Left renal cortex interstitium (tissue), 4 donors: ENCODE measurements around the gene REV3L. TPM values are rescaled to one million over a fixed set of nuclear protein-coding genes. Genes with fewer than 3 reads are reported as not detected.

Experiments
- DNase-seq, 4 donors: peaks; one replicate each; pipeline ENCODE4 v3.0.0-alpha.2; 2013; ENCODE audit warnings: low read depth in 4 of 4, low spot score in 2 of 4, missing footprints in 1 of 4
- polyA plus RNA-seq, 4 donors: library from polyadenylated mRNA; unstranded; fragments of 120-200 nt; gene quantifications; one replicate each; pipeline ENCODE4 v1.2.1, GENCODE V29; 2013; ENCODE audit not compliant: insufficient read length in 4 of 4

REV3L gene
- polyA plus RNA-seq, 4 donors, result 40.0 to 44.9 (median 42.9) TPM

DNA sequence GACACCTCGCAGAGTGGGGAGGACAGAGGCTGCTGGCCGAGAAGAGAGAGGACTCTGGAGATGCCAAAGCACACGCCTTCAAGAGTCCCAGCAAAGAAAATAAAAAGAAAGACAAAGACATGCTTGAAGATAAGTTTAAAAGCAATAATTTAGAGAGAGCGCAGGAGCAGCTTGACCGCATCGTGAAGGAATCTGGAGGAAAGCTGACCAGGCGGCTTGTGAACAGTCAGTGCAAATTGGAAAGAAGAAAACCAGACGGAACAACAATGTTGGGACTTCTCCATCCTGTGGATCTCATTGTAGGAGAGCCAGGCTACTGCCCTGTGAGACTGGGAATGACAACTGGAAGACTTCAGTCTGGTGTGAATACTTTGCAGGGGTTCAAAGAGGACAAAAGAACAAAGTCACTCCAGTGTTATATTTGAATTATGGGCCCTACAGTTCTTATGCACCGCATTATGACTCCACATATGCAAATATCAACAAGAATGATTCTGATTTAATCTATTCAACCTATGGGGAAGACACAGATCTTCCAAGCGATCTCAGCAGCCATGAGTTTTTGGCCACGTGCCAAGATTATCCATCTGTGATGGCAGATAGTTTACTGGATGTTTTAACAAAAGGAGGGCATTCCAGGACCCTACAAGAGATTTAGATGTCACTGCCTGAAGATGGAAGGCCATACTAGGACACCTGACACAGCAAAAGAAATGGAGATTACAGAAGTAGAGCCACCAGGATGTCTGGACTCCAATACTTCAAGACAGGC, 52.2 kb downstream of the REV3L start:
- DNase-seq, result no peak

DNA sequence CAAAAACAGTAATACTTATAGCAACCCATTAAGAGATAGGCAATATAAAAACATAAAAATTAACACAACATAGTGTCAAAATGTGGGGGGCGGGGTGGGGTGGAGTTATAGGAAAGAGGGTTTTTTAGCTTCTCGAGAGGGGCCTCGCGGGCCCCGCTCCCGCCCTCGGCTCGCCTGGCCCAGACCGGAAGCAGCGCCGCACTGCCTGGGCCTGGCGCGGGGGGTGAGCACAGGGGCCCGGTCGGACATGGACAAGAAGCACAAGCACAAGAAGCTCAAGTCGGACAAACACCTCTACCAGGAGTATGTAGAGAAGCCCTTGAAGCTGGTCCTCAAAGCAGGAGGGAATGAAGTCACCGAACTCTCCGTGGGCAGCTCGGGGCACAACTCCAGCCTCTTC, 53.4 kb downstream of the REV3L start:
- DNase-seq, result no peak

- DNase-seq, result no peak
These were observed 54.2 kb downstream of the REV3L start for GRCh38 chr6:111428811-111429210.

DNA sequence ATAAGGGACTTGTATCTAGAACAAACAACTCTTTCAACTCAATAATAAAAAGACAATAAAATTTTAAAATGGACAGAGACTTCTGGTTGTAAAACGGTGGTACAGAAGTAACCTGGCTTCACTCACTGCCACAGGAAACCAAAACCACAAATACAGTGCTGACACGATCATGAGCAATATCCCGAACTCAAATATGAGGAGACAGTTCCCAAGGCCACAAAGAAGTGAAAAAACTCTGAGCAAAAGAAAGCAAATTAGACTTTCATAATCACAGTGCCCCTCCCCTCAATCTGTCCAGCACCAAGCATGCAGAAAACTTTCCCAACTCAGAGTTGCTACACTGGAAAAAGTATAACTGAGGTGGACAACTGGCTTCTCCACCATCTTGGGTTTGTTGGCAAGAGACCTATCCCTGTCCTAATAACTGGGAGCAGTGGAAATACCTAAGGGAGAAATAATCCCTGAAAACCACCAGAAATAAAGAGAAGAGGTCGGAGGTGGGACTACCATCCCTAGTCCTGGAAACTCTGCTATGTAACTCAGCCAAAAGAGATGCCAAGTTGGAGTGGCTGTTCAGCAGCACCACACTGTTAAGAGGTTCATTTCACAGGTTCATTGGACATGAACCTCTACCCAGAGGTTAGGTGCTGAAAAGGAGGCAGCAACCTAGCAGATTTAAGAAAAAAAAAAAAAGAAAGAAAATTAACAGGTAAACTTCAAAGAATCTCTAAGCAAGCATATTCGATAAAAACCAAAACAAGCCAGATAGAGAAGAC, 55.5 kb downstream of the REV3L start:
- no peak for DNase-seq

DNA sequence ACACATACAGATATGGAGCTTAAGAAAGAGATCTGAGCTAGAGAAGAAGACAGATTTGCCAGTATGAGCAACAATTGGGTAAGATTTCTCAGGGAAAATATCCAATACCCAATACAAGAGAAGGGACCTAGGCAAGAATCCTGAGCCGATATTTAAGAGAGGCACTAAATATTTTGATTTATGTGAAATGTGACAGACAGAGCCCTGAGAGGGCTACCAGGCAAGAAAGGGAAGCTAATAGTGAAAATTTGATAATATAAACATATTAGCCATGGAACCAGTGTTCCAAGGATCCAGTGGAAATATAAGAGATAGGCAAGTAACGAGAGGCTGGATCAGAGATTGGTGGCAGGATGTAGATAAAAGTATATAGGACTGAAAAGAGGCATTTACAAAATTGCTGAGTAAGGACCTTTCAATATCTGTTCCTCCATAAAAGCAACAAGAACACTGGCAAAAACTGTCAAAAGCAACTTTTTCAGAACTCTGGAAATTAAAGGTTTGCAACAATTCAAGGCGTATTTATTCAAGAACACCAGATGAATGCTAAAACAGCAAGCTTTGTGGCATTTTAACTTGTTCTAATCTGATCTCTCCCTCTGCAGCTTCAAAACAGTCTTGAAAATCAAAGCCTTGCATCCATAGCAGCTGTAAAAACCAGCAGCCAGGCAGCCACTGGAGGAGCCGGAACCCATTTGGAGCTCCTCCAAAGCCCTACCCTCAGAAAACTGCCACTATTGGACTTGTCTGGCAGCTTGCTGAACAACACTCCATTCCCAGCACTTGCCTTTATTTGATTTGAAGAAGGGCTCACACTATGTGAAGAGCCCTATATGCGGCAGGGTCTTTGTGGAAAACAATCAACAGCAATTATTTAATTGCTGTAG, 58.8 kb downstream of the REV3L start:
- no peak for DNase-seq

DNA sequence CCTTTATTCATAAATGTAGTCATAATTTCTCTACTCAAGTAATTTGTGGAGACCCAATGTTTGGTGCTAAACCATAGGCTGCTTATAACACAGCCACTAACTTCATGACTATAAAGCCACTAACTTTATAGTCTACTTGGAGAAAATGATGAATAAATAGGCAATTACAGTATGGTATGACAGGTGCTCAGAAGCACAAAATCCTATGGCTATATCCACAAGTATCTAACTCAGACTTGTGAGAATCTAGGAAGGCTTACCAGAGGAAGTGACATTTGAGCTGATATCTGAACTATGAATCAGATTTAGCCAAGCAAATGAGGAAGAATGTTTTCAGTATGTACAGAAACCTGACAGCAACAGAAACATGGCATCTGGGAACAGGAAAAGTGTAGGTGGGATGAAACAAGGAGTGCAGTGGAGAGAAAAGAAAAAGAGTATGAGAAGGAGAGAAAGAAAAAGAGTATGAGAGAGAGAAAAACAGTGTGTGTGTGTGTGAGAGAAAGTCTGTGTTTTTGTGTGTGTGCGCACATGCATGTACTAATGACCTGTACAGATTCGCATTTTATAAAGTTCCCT, 59.9 kb downstream of the REV3L start:
- no peak for DNase-seq

DNA sequence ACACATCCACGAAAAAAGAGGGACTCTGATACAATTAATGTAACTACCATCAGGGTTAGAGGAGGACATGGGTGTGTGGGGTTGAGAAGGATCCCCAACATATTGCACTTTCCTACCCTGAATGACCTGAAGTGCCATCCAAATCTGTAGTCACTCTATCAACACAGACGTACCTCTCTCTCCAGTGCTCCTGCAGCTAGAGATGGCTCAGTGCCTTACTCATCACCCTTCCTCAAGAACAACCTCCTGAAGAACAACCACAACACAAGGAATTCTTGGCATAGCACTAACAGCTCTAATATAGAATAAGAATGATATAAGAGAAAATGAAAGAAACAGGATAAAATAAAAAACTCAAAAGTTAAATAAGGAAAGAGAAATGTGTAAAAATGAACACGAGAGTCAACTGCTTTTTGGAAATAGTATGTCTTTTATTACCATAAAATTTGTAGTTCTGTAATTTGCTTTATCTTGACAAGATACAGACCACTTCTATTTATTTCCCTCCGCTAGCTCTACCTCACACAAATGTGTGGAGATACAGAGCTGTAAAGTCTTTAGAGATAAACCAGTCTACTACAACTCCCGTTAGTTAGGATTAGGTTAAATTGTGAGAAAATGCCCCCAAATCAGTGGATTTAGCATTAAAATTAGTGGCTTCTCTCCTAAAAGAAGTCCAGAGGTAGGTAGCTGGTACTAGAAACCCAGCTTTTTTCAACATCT, 63.9 kb downstream of the REV3L start:
- DNase-seq, result no peak

DNA sequence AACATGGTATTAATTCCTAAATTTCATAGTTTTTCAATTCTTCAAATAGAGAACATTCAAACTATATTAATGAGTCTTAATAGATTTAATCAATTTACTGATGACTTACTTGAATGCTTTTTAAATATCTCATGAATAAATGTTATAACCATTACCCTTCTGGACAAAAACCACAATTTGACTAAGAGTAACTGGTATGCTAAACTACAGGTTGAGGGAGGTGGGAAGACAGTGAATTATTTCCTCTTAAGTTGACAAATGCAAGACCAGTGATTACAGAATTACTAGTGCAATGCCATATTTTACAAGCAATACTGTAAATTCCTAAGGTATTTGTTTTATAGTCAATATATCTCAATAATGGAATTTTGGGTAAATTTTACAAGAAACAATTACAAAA, 65.1 kb downstream of the REV3L start:
- no peak for DNase-seq

DNA sequence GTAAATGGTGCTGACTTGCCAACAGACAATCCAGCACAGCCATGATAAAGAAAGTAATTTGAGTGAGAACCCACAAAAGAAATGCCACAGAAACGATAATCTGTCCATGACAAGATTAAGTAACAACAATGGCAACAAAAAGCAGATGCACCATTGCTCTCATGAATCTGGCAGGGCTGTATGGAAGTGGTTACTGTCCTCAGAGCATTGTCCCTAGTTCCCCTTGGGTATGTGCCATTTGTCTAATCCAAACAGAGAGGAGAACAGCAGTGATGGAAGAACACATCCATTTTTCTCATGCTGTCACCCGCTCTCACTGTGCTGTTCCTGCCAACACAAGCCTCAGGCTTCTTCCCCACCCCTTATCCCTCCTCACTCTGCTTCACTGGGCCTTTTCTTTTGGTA, 65.8 kb downstream of the REV3L start:
- DNase-seq, result no peak

- no peak for DNase-seq
These were observed 66.5 kb downstream of the REV3L start for GRCh38 chr6:111416529-111416928.

- DNase-seq, result no peak
These were observed 68.6 kb downstream of the REV3L start for GRCh38 chr6:111414373-111414772.

DNA sequence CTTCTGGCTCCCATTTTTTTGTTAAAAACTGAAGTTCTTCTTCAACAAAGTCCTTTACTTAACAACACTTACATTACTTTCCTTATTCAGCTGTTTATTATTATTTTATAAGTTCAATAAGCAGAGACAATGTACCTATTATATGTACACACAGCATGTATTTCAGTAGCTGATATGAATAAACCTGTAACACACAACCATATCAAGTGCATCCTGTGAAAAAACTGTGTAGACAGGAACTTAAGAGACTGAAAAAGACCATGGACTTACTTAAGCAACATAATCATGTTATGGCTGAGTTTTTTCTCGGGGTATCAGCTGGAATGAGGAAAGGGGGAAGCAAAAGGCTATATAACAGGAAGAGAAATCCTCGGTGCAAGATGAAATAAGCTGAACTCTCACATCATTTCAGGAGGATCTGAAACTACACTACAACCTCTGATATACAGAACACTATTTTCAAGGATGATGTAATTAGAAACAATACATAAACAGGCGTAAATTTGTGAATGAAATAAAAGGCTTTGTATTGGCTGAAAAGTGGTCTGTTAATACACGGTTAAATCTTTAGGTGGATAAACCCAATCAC, 70.9 kb downstream of the REV3L start:
- no peak for DNase-seq

DNA sequence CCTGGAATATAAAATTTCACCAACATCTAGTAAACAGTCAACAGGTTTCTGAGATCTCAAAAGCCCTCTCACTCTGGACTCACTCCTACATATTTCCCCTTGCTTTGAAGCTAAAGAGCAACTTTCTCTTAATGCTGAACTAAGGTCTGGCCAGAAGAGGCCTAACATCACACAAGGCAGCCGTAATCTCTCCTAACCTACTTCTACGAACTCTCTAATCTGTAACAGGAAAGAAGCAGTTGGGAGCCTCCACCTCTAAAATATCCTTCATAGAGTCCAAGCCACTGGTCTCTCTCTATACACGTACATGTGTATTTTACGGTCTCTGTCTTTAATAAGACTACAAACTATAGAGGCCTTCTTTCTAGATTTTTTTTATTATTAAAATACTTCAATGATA, 72.0 kb downstream of the REV3L start:
- no peak for DNase-seq

- no peak for DNase-seq
These were observed 72.6 kb downstream of the REV3L start for GRCh38 chr6:111410371-111410770.

- DNase-seq, result no peak
These were observed 73.6 kb downstream of the REV3L start for GRCh38 chr6:111409430-111409829.

GRCh38 chr6:111407686-111408085, 75.3 kb downstream of the REV3L start:
- DNase-seq, result no peak

- DNase-seq, result no peak
These were observed 76.8 kb downstream of the REV3L start for GRCh38 chr6:111406200-111406721.

GRCh38 chr6:111403388-111403787, 79.6 kb downstream of the REV3L start:
- DNase-seq, result no peak

DNA sequence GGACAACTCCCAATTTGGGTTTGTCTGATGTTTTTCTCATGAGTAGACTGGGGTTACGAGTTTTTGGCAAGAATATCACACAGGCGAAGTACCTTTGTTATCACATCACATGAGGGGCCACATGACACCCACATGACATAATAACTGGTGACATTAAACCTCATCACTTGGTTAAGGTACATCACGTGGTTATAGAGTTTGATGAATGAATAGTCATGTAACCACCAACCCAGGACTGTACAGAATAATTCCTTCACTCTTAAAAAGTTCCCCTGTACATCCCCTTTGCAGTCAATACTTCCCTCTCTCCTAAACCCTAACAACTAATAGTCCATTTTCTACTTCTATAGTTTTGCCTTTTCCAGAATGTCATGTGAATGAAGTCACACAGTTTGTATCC, 83.4 kb downstream of the REV3L start:
- no peak for DNase-seq

GRCh38 chr6:111388681-111389080, 94.3 kb downstream of the REV3L start:
- no peak for DNase-seq
